HG02852 (cell line): Measurements from ENCODE around the gene PHAF1.
A peak's percentile ranks its signal among the peaks of the same experiment; 100 is the strongest.

Experiments
- ATAC-seq: cut with Tn5 transposase; IDR thresholded peaks from one replicate; pipeline ENCODE4 v1.9.1; 2021; ENCODE audit warnings: mild to moderate bottlenecking, moderate library complexity; ENCODE audit not compliant: unreplicated experiment

PHAF1 gene

DNA sequence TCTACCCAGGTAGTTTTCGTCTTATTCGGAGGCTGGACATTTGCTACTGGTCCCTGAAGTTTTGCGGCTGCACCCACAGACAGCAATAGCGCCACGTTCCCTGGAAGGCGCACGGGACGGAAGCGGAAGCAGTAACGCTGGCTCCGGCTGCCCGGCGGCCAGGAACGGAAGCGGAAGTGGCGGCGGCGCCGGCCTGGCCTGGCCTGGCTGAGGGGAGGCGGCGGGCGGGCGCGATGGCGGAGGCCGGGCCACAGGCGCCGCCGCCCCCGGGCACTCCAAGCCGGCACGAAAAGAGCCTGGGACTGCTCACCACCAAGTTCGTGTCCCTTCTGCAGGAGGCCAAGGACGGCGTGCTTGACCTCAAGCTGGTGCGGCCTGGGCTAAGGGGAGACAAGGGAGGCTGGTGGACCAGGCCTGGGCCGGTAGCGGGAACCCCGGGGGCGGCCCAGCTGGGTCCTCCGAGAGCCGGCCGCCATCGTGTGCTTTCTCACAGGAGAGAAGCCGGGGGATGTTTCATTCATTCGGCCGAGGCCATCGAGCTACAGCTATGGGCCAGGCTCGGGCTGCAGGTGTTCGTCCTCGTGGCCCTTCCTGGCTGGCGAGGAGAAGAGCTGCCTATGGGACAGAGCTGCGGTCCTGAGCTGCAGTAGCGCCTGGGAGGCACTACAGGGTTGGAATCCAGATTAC, 82.4 kb downstream of the PHAF1 start, which contains the start of gene E2F4:
Gene E2F4 (plus strand): TSS at position 161 of the 687 bp plus-strand sequence. CDS start 73 bp downstream, at position 234.
- ATAC-seq: peak; percentile 87

DNA sequence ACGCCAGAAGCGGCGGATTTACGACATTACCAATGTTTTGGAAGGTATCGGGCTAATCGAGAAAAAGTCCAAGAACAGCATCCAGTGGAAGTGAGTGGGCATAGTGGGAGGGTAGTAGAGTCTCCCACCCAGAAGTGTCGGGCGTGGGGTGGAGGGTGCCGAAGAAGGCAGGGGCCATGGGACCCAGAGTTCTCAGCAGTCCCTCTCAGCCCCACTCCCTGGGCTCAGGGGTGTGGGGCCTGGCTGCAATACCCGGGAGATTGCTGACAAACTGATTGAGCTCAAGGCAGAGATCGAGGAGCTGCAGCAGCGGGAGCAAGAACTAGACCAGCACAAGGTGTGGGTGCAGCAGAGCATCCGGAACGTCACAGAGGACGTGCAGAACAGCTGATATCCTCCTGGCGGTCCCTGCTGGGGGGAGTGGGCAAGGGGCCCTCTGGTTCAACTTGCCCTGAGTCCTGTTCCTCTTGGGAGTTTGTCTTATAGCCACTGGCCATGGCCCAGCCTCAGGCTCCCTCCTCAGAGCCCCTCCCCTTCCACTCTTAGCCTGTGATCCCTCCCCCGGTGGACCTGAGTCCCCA, 83.1 kb downstream of the PHAF1 start:
- ATAC-seq: no peak

- no peak for ATAC-seq
These were observed 83.8 kb downstream of the PHAF1 start for GRCh38 chr16:67193536-67193935.

DNA sequence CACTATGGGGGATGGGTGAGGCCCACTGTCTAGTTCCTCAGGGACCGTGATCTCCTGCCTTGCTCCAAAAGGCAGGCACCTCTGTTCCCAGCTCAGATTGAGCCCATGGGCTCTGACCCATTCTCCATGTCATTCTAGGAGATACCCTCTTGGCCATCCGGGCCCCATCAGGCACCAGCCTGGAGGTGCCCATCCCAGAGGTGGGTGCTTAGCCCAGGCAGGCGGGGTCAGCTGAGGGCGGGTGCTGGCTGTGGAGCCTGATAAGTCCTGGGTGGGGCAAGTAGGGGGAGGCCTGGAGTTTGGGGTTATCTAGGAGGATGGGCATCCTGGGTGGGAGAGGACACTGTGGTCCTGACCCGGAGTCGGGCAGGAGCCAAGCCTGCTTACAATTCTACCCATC, 84.5 kb downstream of the PHAF1 start:
- no peak for ATAC-seq

DNA sequence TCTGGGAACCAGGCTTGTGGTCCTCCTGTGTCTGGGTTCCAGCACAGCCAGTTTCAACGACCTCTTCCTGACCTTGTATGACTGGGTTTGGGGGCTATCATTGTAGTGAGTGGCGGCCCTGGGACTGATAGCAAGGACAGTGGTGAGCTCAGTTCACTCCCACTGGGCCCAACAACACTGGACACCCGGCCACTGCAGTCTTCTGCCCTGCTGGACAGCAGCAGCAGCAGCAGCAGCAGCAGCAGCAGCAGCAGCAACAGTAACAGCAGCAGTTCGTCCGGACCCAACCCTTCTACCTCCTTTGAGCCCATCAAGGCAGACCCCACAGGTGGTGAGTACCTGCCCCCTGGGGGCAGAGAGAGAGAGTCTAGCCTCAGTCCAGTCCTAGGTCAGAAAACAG, 85.9 kb downstream of the PHAF1 start:
- ATAC-seq: no peak

GRCh38 chr16:67196881-67197280, 87.1 kb downstream of the PHAF1 start:
- no peak for ATAC-seq

GRCh38 chr16:67197704-67198103, 88.0 kb downstream of the PHAF1 start:
- ATAC-seq: no peak
